Measurements from ENCODE around the gene TSSK6.
"Not testable (repeated sequence)": the region's sequence is repeated elsewhere in the genome, so short reads cannot be mapped to it uniquely, and the experiment has no call there.

DNA sequence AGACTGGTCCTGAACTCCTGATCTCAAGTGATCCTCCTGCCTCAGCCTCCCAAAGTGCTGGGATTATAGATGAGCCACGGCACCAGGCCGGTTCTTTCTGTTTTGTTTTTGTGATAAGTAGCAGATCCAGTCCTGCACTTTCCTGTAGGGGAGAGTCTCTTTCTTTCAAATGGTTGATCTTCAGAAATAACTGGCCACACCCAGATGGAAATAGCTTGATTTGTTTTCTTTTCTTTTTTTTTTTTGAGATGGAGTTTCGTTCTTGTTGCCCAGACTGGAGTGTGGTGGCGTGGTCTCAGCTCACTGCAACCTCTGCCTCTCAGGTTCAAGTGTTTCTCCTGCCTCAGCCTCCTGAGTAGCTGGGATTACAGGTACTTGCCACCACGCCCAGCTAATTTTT lies 43.2 kb downstream of the TSSK6 start:
- not testable (repeated sequence) for TF ChIP-seq POLR2AphosphoS5 (IDR thresholded peaks at IDR 0.05; ENCODE audit: low read depth, low read length); POLR2A (IDR thresholded peaks at IDR 0.05; ENCODE audit: low read depth, low read length); TAF1 (IDR thresholded peaks at IDR 0.05; ENCODE audit: borderline replicate concordance, low read depth, low read length)
